Adrenal gland (tissue), 5 donors: ENCODE measurements around the gene SH2D7.

Source experiments
- CTCF ChIP-seq, 6 experiments: fragments of 450-650 bp in 4 of 6; fragments of 200-600 bp in 2 of 6; sonication (generic) in 1 of 6; IDR thresholded peaks; 1 replicate in 5 of 6; 2 replicates in 1 of 6; pipeline versions ENCODE4 v1.5.1 to v1.8.0; 2016 to 2021; ENCODE audit warnings: antibody characterized with exemption in 6 of 6, mild to moderate bottlenecking in 2 of 6, moderate library complexity in 1 of 6
- POLR2A ChIP-seq, 2 donors: fragments of 450-650 bp; IDR thresholded peaks; one replicate each; pipeline ENCODE4 v1.6.1; 2017; ENCODE audit warnings: antibody characterized with exemption in 2 of 2, mild to moderate bottlenecking in 2 of 2, moderate library complexity in 1 of 2
- donor health status: DM: no; HTN: no; CAD: no.

DNA sequence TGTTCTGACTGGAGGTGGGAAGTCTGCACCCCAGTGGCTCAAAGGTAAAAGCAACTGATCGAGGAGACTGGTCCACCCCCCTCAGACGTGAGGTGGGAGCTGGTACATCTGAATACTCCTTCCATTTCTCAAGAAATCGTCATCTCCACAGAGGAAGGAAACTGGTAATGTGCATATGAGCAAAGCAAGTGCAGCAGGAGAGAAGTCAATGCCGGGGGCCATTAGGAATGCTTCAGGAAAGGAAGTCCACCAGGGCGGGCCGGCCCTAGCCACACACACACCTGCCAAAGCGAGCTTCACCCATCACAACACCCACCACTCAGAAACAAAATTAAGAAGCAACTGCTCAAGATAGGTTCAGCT, 23.3 kb upstream of the SH2D7 start:
- TF ChIP-seq CTCF (IDR thresholded peaks at IDR 0.05) (no peak), POLR2A (IDR thresholded peaks at IDR 0.05) (no peak)
